Upper lobe of right lung (tissue), 1 donor: ENCODE data around the gene NTM. TPM values are rescaled to one million over a fixed set of nuclear protein-coding genes. Genes with fewer than 3 reads are reported as not detected.

Source experiments
- ATAC-seq: fragments of 200-7000 bp; cut with Tn5 transposase; one replicate; pipeline ENCODE4 v1.9.1; 2020; ENCODE audit warnings: mild to moderate bottlenecking, moderate library complexity
- DNase-seq: peaks from one replicate; pipeline ENCODE4 v3.0.0-alpha.2; 2020
- H3K27ac ChIP-seq: fragments of 200-600 bp; one replicate; pipeline ENCODE4 v1.8.0; 2022
- H3K27me3 ChIP-seq: fragments of 200-600 bp; one replicate; pipeline ENCODE4 v1.8.0; 2022; ENCODE audit warnings: mild to moderate bottlenecking
- H3K36me3 ChIP-seq: fragments of 200-600 bp; one replicate; pipeline ENCODE4 v1.8.0; 2022
- H3K4me1 ChIP-seq: fragments of 200-600 bp; one replicate; pipeline ENCODE4 v1.8.0; 2022
- H3K4me3 ChIP-seq: fragments of 200-600 bp; one replicate; pipeline ENCODE4 v1.8.0; 2022; ENCODE audit warnings: mild to moderate bottlenecking
- H3K9me3 ChIP-seq: fragments of 200-600 bp; one replicate; pipeline ENCODE4 v1.8.0; 2022
- CTCF ChIP-seq: fragments of 200-600 bp; IDR thresholded peaks from one replicate; pipeline ENCODE4 v1.8.0; 2022; ENCODE audit warnings: antibody characterized with exemption
- intact Hi-C: fragments of 100-400 bp; cut with DNase I; formaldehyde crosslinking; loops from one replicate; pipeline ENCODE4 v1.11.0; 2022
- total RNA-seq: library from RNA; stranded (reverse); fragmentation: NEBNext Ultra II Directional; extraction: Animal tissue kit (Norgen Biotek cat#: 25700); gene quantifications from one replicate; pipeline ENCODE4 v1.2.1, GENCODE V29; 2021
- donor health status: DM: no; HTN: yes; CAD: no; lungs with severe emphysema.

Gene NTM
- total RNA-seq, 1 donor from 2014 or later: 3.7 TPM

GRCh38 chr11:131756479-131757110 lies 386.2 kb downstream of the NTM start:
- Histone ChIP-seq H3K27me3 (no peaks in the 10 kb centered on the region), H3K9me3 (no peaks in the 10 kb centered on the region), H3K4me3 (no peak overlapping the region), H3K4me1 (no peaks in the 10 kb centered on the region), H3K27ac (no peak overlapping the region), H3K36me3 (no peaks in the 10 kb centered on the region)
- intact Hi-C loops: no loop called here
- no peak for TF ChIP-seq CTCF
- ATAC-seq (no peak), DNase-seq (no peak)

GRCh38 chr11:131758726-131759125 lies 388.3 kb downstream of the NTM start:
- DNase-seq: no peak
- no peak overlapping the region for H3K4me3 ChIP-seq
- no peak overlapping the region for H3K27ac ChIP-seq
- no peaks in the 10 kb centered on the region for H3K4me1 ChIP-seq
- no peak for TF ChIP-seq CTCF
- H3K36me3 ChIP-seq: no peaks in the 10 kb centered on the region
- intact Hi-C loops: no loop called here
- H3K27me3 ChIP-seq: no peaks in the 10 kb centered on the region
- no peak for ATAC-seq
- no peaks in the 10 kb centered on the region for H3K9me3 ChIP-seq

GRCh38 chr11:131759140-131759539 lies 388.7 kb downstream of the NTM start:
- no peak for DNase-seq
- no peaks in the 10 kb centered on the region for H3K27me3 ChIP-seq
- TF ChIP-seq CTCF: no peak
- H3K27ac ChIP-seq: no peak overlapping the region
- intact Hi-C loops: no loop called here
- H3K4me3 ChIP-seq: no peak overlapping the region
- H3K4me1 ChIP-seq: no peaks in the 10 kb centered on the region
- no peak for ATAC-seq
- H3K36me3 ChIP-seq: no peaks in the 10 kb centered on the region
- H3K9me3 ChIP-seq: no peaks in the 10 kb centered on the region

DNA sequence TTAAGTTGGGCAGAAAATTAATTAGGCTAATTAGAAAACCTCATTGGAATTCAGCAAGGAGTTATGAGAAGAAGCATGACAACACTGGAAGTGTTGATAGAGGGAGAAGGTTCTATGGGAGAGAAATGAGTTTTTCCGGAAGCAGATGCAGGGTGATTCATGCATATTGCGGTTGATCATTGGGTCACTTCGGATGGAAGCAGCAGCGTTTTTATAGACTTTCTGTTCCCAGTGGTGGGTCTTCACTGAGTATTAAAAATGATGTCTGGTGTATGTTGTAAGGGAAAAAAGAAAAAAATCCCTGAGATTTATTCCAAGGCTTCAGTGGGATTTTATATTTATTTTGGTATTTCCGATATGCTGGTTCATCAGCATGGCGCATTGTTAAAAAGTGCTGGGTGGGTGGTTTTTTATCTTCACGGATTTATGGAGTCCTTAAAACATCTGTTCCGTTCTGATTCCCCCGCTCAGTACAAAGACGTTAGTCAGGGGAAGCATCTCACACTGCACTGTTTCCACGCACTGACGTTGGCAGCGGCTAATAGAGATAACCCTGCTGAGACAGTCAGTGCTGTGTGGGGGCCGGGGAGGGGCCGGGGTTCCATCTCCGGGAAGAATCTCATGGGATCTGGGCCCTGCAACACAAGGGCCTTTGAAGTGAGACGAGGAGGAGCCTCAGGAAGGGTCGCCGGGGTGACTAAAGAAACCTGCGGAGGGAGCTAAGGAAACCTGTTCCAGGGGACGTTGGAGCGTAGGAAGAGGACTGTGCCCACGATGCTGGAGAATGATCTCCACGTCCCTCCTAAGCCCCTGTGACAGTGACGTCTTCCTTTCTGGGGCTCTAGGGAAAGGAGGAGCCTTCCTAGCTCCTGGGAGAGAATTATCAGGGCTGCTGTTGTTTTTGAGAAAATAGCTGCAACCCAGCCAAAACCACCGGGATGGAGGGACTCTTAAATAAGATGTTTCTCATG lies 390.0 kb downstream of the NTM start:
- Histone ChIP-seq H3K36me3 (no peaks in the 10 kb centered on the region), H3K9me3 (no peaks in the 10 kb centered on the region), H3K4me1 (no peaks in the 10 kb centered on the region), H3K4me3 (no peak overlapping the region), H3K27me3 (no peaks in the 10 kb centered on the region), H3K27ac (no peak overlapping the region)
- no peak for DNase-seq
- intact Hi-C loops: no loop called here
- TF ChIP-seq CTCF: no peak
- no peak for ATAC-seq

DNA sequence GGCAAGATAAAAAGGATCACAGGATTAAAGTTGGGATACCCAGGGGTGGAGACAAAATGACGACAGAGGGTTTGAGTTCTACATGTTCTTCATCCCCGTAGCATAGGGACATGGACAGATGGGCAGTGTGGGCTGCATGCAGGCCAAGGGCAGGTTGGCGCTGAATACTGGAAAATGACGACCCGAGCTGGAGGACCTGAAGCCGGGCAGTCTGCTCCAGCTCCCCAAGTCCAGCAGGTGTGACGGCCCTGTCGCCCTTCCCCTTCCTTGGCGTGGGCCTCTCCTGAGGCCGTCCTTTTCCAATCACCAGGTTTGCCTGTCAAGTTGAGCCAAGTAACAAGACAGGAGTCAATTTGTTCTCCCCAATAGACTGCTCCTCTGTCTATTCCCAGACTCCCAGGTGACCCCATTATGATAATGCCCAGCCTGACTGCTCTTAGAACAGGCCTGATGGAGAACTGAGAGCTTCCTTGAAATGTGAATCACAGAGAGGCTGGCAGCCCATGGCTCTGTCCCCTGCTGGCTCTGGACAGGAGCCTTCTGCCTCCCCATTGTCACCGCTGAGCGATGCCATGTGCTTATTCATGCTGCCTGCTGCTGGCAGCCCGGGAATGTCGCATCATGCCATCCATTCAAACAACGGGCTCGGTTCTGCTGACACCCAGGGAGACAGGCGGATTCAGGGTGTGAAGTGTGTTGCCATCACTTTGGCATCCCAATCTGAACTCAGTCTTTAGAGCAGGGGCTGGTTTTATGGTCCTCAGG lies 392.1 kb downstream of the NTM start:
- Histone ChIP-seq H3K9me3 (no peaks in the 10 kb centered on the region), H3K27me3 (no peaks in the 10 kb centered on the region), H3K4me1 (no peaks in the 10 kb centered on the region), H3K27ac (no peak overlapping the region), H3K36me3 (no peaks in the 10 kb centered on the region), H3K4me3 (no peak overlapping the region)
- ATAC-seq (no peak), DNase-seq (no peak)
- intact Hi-C loops: no loop called here
- no peak for TF ChIP-seq CTCF
